K562 (cell line): ENCODE results near the gene PGP. TPM values are rescaled to one million over a fixed set of nuclear protein-coding genes. Genes with fewer than 3 reads are reported as not detected.

Experiments
- ARID3A ChIP-seq: IDR thresholded peaks from 2 replicates; pipeline ENCODE4 v1.6.1; 2012; ENCODE audit warnings: low read depth, low read length, improper control_type of control experiment, borderline replicate concordance
- CGGBP1 ChIP-seq: fragments of 250-450 bp; sonication (Bioruptor Pico); IDR thresholded peaks from 2 replicates; pipeline ENCODE4 v1.9.0; 2021; ENCODE audit warnings: mild to moderate bottlenecking
- DMBX1 ChIP-seq: fragments of 250-450 bp; sonication (Bioruptor Pico); IDR thresholded peaks from 2 replicates; pipeline ENCODE4 v1.8.0; 2022; ENCODE audit warnings: inconsistent platforms, mild to moderate bottlenecking, moderate library complexity, borderline replicate concordance
- E2F3 ChIP-seq: fragments of 250-450 bp; sonication (Bioruptor Pico); IDR thresholded peaks from 2 replicates; pipeline ENCODE4 v1.4.0; 2020; ENCODE audit warnings: mild to moderate bottlenecking
- FOXJ3 ChIP-seq: sonication (generic); formaldehyde crosslinking; IDR thresholded peaks from 2 replicates; pipeline ENCODE4 v1.4.0; 2020; ENCODE audit warnings: mild to moderate bottlenecking, missing genetic modification reagents
- GATAD2A ChIP-seq: fragments of 450-650 bp; IDR thresholded peaks from 2 replicates; pipeline ENCODE4 v1.6.1; 2017
- GTF2F1 ChIP-seq: IDR thresholded peaks from 2 replicates; pipeline ENCODE4 v1.6.1; 2011; ENCODE audit warnings: low read depth, low read length, improper control_type of control experiment
- HBP1 ChIP-seq: fragments of 450-650 bp; formaldehyde crosslinking; IDR thresholded peaks from 2 replicates; pipeline ENCODE4 v1.4.0; 2022; ENCODE audit warnings: missing genetic modification characterization
- HLTF ChIP-seq: fragments of 450-650 bp; IDR thresholded peaks from 2 replicates; pipeline ENCODE4 v1.6.1; 2016
- KDM2B ChIP-seq: fragments of 250-450 bp; sonication (Bioruptor Pico); IDR thresholded peaks from 2 replicates; pipeline ENCODE4 v1.8.0; 2021; ENCODE audit warnings: mild to moderate bottlenecking, moderate library complexity
- MCM3 ChIP-seq: fragments of 450-650 bp; IDR thresholded peaks from 2 replicates; pipeline ENCODE4 v1.6.1; 2016
- MCM7 ChIP-seq, 2 experiments: fragments of 450-650 bp; IDR thresholded peaks; 2 replicates each; pipeline ENCODE4 v1.6.1; 2016 to 2018
- NCOA4 ChIP-seq: fragments of 450-650 bp; IDR thresholded peaks from 2 replicates; pipeline ENCODE4 v1.6.1; 2018; ENCODE audit warnings: mild to moderate bottlenecking; ENCODE audit not compliant: partially characterized antibody
- RNF2 ChIP-seq: sonication (generic); IDR thresholded peaks from 2 replicates; pipeline ENCODE4 v1.6.1; 2016
- U2AF2 ChIP-seq: fragments of 200-400 bp; formaldehyde crosslinking; optimal IDR thresholded peaks from 2 replicates; pipeline ENCODE3; 2017; ENCODE audit warnings: low read depth, mild to moderate bottlenecking, low read length
- WHSC1 ChIP-seq: IDR thresholded peaks from one replicate; pipeline ENCODE4 v1.6.1; 2012; ENCODE audit warnings: low read length, control low read depth, inconsistent platforms
- ZC3H11A ChIP-seq: IDR thresholded peaks from 2 replicates; pipeline ENCODE4 v1.6.1; 2012; ENCODE audit warnings: low read depth, low read length, improper control_type of control experiment
- ZC3H8 ChIP-seq: fragments of 450-650 bp; IDR thresholded peaks from 2 replicates; pipeline ENCODE4 v1.6.1; 2017
- ZNF184 ChIP-seq: sonication (generic); formaldehyde crosslinking; IDR thresholded peaks from 2 replicates; pipeline ENCODE4 v1.5.0; 2020; ENCODE audit warnings: missing genetic modification reagents
- ZNF444 ChIP-seq: fragments of 250-450 bp; sonication (Bioruptor Pico); IDR thresholded peaks from 2 replicates; pipeline ENCODE4 v1.4.0; 2020; ENCODE audit warnings: mild to moderate bottlenecking, moderate library complexity
- ZNF699 ChIP-seq: fragments of 250-450 bp; sonication (Bioruptor Pico); IDR thresholded peaks from 2 replicates; pipeline ENCODE4 v1.8.0; 2021; ENCODE audit warnings: mild to moderate bottlenecking, moderate library complexity; ENCODE audit not compliant: insufficient replicate concordance
- ZSCAN32 ChIP-seq: fragments of 450-650 bp; formaldehyde crosslinking; IDR thresholded peaks from 2 replicates; pipeline ENCODE4 v1.4.0; 2020; ENCODE audit warnings: mild to moderate bottlenecking, moderate library complexity
- polyA plus RNA-seq, 8 experiments: library from polyadenylated mRNA; depleted of rRNA in 4 of 8; stranded (reverse) in 5 of 8; unstranded in 3 of 8; fragments of >200 nt; fragmentation: Nextera tagmentation in 2 of 8; fragmentation: Illumina TruSeq in 1 of 8; extraction: Ambion mirVana in 2 of 8; extraction: Trizol in 1 of 8; gene quantifications; 2 replicates each; pipeline versions ENCODE4 v1.2.1 to v1.2.3, GENCODE V29; 2011 to 2014; ENCODE audit warnings: inconsistent platforms in 1 of 8, missing spikeins in 1 of 8
- total RNA-seq, 7 experiments: library from RNA; depleted of rRNA in 6 of 7; stranded (reverse); fragments of >200 nt in 6 of 7; fragmentation: Illumina TruSeq in 2 of 7; extraction: Trizol in 2 of 7; gene quantifications; 2 replicates each; pipeline versions ENCODE4 v1.2.1 to v1.2.3, GENCODE V29; 2011 to 2021; ENCODE audit warnings: low replicate concordance in 1 of 7
- TF ChIP-seq, protein P1 (sequence below), 2 experiments: IDR thresholded peaks; 2 replicates each; pipeline ENCODE4 v1.6.1; 2011; ENCODE audit warnings: borderline replicate concordance in 1 of 2, control low read depth in 1 of 2, low read depth in 1 of 2, low read length in 1 of 2, mild to moderate bottlenecking in 1 of 2, mixed read lengths in 1 of 2, moderate library complexity in 1 of 2; ENCODE audit not compliant: insufficient read depth in 1 of 2, insufficient read length in 1 of 2, poor library complexity in 1 of 2, severe bottlenecking in 1 of 2; ENCODE audit errors: extremely low read depth in 1 of 2
- TF ChIP-seq, protein P2 (sequence below): sonication (generic); formaldehyde crosslinking; IDR thresholded peaks from 2 replicates; pipeline ENCODE4 v1.8.0; 2022; ENCODE audit warnings: mild to moderate bottlenecking, missing genetic modification reagents, borderline replicate concordance

The PGP gene
- total and polyA plus RNA-seq, 9 of the 15 experiments (the other 6 are each of a cell fraction or from before 2014, with no cell fraction given) = 1.1 to 57.6 (median 19.6) TPM

DNA sequence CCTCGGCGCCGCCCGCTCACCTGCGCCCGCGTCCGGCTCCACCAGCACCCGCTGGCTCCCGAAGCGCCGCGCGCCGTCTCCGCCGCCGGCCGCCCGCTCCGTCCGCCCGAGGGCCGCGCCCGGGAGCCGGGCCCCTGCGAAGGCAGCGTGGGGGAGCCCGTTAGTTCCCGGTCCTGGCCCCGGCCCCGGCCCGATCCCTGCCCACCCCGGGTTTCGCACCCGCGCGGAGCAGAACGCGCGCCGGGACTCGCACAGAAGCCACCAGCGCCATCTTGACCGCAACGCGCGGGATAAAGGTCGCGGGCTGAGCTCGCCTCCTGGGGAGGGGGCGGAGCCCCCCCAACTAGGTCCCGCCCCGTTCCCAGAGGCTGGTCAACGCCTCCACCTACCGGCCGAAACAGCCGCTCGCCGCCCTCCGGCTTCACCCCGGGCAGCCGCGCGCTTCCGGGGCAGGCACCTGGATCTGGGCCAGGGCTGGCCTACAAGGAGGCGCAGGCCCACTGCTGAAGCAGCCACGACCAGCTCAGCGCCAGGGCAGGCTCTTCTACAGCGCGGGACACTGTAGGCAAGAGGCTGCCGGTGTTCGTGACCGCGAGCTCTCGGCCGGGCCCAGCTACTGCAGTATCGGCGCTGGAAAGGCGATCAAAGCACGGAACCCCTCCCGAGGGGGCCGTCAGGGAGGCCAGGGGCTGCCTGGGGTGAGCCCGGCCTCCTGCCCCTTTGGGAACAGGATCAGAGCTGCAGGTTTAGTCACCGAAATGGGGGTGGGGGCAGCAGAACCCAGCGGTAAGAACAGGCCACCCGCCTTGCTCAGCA is 36.9 kb upstream of the PGP start, which contains the start of gene ECI1 (continued):
- TF ChIP-seq CGGBP1 (CRISPR knock-in tag) (no peak), DMBX1 (CRISPR knock-in tag) (no peak; the same call in 1 of the 2 replicates), ZC3H8 (no peak), GTF2F1 (no peak), ZSCAN32 (CRISPR knock-in tag) (no peak), ZNF444 (CRISPR knock-in tag) (no peak), ZC3H11A (no peak), MCM7 (IDR thresholded peaks at IDR 0.05) (no peak), ARID3A (no peak), KDM2B (CRISPR knock-in tag) (peak; percentile 46; the same call in 1 of the 2 replicates), MCM3 (no peak), GATAD2A (no peak), HBP1 (CRISPR knock-in tag) (no peak), RNF2 (peak; percentile 80), ZNF699 (CRISPR knock-in tag) (no peak), FOXJ3 (no peak), WHSC1 (no peak), NCOA4 (no peak), U2AF2 (no peak), E2F3 (CRISPR knock-in tag) (peak; percentile 77; the same call in 1 of the 2 replicates), HLTF (peak; percentile 48; the same call in 1 of the 2 replicates), ZNF184 (CRISPR knock-in tag) (no peak)
- TF ChIP-seq, protein P1, sequence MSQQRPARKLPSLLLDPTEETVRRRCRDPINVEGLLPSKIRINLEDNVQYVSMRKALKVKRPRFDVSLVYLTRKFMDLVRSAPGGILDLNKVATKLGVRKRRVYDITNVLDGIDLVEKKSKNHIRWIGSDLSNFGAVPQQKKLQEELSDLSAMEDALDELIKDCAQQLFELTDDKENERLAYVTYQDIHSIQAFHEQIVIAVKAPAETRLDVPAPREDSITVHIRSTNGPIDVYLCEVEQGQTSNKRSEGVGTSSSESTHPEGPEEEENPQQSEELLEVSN (IDR thresholded peaks at IDR 0.05; ENCODE audit: borderline replicate concordance in 1 of 2, extremely low read depth in 1 of 2, insufficient read depth in 1 of 2, insufficient read length in 1 of 2, low read depth in 1 of 2, low read length in 1 of 2, poor library complexity in 1 of 2, severe bottlenecking in 1 of 2) = peak in 1 of 2 experiments; percentile 74
- TF ChIP-seq, protein P2, sequence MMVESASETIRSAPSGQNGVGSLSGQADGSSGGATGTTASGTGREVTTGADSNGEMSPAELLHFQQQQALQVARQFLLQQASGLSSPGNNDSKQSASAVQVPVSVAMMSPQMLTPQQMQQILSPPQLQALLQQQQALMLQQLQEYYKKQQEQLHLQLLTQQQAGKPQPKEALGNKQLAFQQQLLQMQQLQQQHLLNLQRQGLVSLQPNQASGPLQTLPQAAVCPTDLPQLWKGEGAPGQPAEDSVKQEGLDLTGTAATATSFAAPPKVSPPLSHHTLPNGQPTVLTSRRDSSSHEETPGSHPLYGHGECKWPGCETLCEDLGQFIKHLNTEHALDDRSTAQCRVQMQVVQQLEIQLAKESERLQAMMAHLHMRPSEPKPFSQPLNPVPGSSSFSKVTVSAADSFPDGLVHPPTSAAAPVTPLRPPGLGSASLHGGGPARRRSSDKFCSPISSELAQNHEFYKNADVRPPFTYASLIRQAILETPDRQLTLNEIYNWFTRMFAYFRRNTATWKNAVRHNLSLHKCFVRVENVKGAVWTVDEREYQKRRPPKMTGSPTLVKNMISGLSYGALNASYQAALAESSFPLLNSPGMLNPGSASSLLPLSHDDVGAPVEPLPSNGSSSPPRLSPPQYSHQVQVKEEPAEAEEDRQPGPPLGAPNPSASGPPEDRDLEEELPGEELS = no peak
